Esophagus muscularis mucosa (tissue), 4 donors: ENCODE measurements around the gene POLN. TPM values are rescaled to one million over a fixed set of nuclear protein-coding genes. Genes with fewer than 3 reads are reported as not detected.

ENCODE experiments used
- DNase-seq: peaks from one replicate; pipeline ENCODE4 v3.0.0-alpha.2; 2017; ENCODE audit errors: extremely low spot score
- H3K27ac ChIP-seq, 4 donors: fragments of 200-600 bp; sonication (generic); replicated peaks in 1 of 4; 1 replicate in 3 of 4; 2 replicates in 1 of 4; pipeline ENCODE4 v1.5.1; 2016 to 2019; ENCODE audit warnings: mild to moderate bottlenecking in 1 of 4
- H3K27me3 ChIP-seq, 4 donors: fragments of 200-600 bp; sonication (generic); one replicate each; pipeline versions ENCODE4 v1.5.1 to v1.6.0; 2016 to 2019
- H3K36me3 ChIP-seq, 4 donors: fragments of 200-600 bp; sonication (generic); one replicate each; pipeline ENCODE4 v1.5.1; 2016 to 2019
- H3K4me1 ChIP-seq, 4 donors: fragments of 200-600 bp; sonication (generic); one replicate each; pipeline ENCODE4 v1.5.1; 2016 to 2019
- H3K4me3 ChIP-seq, 4 donors: fragments of 200-600 bp; sonication (generic); 1 replicate in 2 of 4; 2 replicates in 2 of 4; pipeline ENCODE4 v1.5.1; 2016 to 2019; ENCODE audit warnings: mild to moderate bottlenecking in 4 of 4, moderate library complexity in 1 of 4
- H3K9me3 ChIP-seq, 4 donors: fragments of 200-600 bp; sonication (generic); 1 replicate in 3 of 4; 2 replicates in 1 of 4; pipeline ENCODE4 v1.5.1; 2016 to 2019
- EP300 ChIP-seq: sonication (generic); formaldehyde crosslinking; IDR thresholded peaks from one replicate; pipeline ENCODE4 v1.6.1; 2017; ENCODE audit warnings: antibody characterized with exemption
- POLR2A ChIP-seq: fragments of 450-650 bp; IDR thresholded peaks from one replicate; pipeline ENCODE4 v1.6.1; 2017; ENCODE audit warnings: antibody characterized with exemption, moderate library complexity, mild to moderate bottlenecking, low read depth
- POLR2AphosphoS5 ChIP-seq, 2 donors: sonication (generic); formaldehyde crosslinking; IDR thresholded peaks; one replicate each; pipeline ENCODE4 v1.6.1; 2017; ENCODE audit warnings: antibody characterized with exemption in 2 of 2
- whole genome bisulfite sequencing: methylation state at CpG from one replicate; pipeline ENCODE4 v1.1.5; 2018; 5-methylcytosine and 5-hydroxymethylcytosine counted together
- intact Hi-C: fragments of 100-400 bp; cut with DNase I; formaldehyde crosslinking; loops from one replicate; pipeline ENCODE4 v1.15.1; 2023
- total RNA-seq, 4 donors: library from RNA; depleted of rRNA; stranded (reverse); fragments of >200 nt; gene quantifications; one replicate each; pipeline versions ENCODE4 v1.1.0 to v1.2.1, GENCODE V29; 2016
- TF ChIP-seq, protein P1 (sequence below), 3 experiments: fragments of 200-600 bp in 2 of 3; fragments of 450-650 bp in 1 of 3; sonication (generic) in 2 of 3; IDR thresholded peaks; one replicate each; pipeline ENCODE4 v1.5.1; 2017 to 2019; ENCODE audit warnings: antibody characterized with exemption in 3 of 3, mild to moderate bottlenecking in 2 of 3, moderate library complexity in 1 of 3

POLN gene
- total RNA-seq, 4 donors from 2014 or later: 1.2 to 3.3 (median 2.7) TPM

DNA sequence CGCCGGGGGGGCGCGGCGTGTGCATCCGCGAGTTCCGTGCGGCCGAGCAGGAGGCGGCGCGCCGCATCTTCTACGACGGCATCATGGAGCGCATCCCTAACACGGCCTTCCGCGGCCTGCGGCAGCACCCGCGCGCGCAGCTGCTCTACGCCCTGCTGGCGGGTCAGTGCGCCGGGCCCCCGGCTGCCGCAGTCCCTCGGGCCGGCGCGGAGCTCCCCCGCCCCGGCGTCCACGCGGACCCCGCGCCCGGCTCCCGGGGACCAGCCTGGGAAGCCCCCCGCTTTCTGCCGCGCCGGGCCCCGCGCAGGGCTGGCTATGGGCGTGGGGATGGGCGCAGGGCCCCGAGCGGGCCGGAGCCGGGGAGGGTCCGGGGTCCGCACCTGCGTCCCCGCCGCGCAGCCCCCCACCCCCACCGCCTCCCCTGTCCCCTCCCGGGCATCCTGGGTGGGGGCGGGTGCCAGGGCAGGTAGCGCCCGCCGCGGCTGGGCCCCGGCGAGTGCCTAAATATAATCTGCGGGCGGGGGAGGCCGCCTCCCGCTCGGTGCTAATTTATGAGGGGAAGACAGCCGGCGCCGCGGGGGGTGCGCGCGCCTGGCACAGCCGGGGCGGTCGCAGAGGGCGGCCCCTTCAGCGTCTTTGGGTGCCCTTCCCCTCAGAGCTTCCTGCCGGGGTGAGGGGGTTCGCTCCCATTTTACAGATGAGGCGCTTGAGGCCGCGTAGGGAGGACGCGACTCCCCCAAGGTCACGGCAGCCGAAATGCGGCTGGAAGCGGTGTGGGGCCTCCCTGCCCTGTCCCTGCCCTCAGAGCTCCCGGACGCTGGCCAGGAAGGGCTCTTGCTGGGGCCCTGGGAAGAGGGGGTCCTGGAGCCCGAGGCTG is 182.0 kb downstream of the POLN start:
- Histone ChIP-seq H3K36me3 (no peaks in the 10 kb centered on the region), H3K4me3 (peak overlapping the region; percentile 32 to 62 (median 40)), H3K27ac (no peak overlapping the region), H3K9me3 (no peaks in the 10 kb centered on the region), H3K27me3 (peaks cover 0 to 91% (median 21%) of the 10 kb centered on the region in 4 donors), H3K4me1 (peaks cover 3 to 26% (median 23%) of the 10 kb centered on the region in 4 donors)
- TF ChIP-seq EP300 (no peak), POLR2AphosphoS5 (IDR thresholded peaks at IDR 0.05) (no peak), POLR2A (no peak)
- TF ChIP-seq, protein P1, sequence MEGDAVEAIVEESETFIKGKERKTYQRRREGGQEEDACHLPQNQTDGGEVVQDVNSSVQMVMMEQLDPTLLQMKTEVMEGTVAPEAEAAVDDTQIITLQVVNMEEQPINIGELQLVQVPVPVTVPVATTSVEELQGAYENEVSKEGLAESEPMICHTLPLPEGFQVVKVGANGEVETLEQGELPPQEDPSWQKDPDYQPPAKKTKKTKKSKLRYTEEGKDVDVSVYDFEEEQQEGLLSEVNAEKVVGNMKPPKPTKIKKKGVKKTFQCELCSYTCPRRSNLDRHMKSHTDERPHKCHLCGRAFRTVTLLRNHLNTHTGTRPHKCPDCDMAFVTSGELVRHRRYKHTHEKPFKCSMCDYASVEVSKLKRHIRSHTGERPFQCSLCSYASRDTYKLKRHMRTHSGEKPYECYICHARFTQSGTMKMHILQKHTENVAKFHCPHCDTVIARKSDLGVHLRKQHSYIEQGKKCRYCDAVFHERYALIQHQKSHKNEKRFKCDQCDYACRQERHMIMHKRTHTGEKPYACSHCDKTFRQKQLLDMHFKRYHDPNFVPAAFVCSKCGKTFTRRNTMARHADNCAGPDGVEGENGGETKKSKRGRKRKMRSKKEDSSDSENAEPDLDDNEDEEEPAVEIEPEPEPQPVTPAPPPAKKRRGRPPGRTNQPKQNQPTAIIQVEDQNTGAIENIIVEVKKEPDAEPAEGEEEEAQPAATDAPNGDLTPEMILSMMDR (IDR thresholded peaks at IDR 0.05): no peak
- DNase-seq: no peak
- WGBS: 13% methylated on average over 13 of the region's 102 CpGs
- intact Hi-C loops: no loop called here

DNA sequence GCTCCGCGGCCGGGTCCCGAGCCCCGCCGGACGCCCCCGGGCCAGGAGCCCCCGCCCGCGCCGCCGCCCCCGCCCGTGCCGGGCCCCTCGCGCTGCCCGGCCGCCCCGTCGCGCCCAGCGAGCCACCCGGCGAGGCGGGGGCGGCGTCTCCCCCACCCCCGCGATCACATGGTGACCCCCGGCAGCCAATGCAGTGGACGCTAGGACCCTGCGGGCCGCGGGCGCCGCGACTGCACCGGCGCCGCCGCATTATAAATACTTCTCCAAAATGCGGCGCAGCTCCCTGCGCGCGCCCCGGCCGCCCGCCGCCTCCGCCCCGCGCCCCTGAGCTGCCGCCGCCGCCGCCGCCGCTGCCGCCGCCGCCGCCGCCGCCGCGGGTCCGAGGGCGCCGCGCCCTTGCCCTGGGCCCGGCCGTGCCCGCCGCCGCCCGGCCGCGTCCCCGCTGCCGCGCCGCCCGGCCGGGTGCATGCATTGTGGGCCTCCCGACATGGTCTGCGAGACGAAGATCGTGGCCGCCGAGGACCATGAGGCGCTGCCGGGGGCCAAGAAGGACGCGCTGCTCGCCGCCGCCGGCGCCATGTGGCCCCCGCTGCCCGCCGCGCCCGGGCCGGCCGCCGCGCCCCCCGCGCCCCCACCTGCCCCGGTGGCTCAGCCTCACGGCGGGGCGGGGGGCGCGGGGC is 182.7 kb downstream of the POLN start, which contains the start of gene NAT8L:
Gene NAT8L (plus strand): TSS at position 282 of the 680 bp plus-strand sequence. CDS start 185 bp downstream, at position 467.
- Histone ChIP-seq H3K4me3 (peak within 1 kb of the TSS; percentile 48 to 62 (median 50)), H3K27ac (no peak within 1 kb of the TSS), H3K9me3 (no peaks in the 10 kb centered on the region), H3K27me3 (peaks cover 0 to 91% (median 21%) of the 10 kb centered on the region in 4 donors), H3K36me3 (no peaks in the 10 kb centered on the region), H3K4me1 (peaks cover 3 to 26% (median 23%) of the 10 kb centered on the region in 4 donors)
- intact Hi-C loops: no loop called here
- no CpG with 5 or more reads among the region's 119 CpGs for WGBS
- no peak for TF ChIP-seq POLR2A
- TF ChIP-seq POLR2AphosphoS5 (IDR thresholded peaks at IDR 0.05): no peak
- TF ChIP-seq, protein P1 (IDR thresholded peaks at IDR 0.05): no peak
- TF ChIP-seq EP300: no peak
- DNase-seq: no peak

DNA sequence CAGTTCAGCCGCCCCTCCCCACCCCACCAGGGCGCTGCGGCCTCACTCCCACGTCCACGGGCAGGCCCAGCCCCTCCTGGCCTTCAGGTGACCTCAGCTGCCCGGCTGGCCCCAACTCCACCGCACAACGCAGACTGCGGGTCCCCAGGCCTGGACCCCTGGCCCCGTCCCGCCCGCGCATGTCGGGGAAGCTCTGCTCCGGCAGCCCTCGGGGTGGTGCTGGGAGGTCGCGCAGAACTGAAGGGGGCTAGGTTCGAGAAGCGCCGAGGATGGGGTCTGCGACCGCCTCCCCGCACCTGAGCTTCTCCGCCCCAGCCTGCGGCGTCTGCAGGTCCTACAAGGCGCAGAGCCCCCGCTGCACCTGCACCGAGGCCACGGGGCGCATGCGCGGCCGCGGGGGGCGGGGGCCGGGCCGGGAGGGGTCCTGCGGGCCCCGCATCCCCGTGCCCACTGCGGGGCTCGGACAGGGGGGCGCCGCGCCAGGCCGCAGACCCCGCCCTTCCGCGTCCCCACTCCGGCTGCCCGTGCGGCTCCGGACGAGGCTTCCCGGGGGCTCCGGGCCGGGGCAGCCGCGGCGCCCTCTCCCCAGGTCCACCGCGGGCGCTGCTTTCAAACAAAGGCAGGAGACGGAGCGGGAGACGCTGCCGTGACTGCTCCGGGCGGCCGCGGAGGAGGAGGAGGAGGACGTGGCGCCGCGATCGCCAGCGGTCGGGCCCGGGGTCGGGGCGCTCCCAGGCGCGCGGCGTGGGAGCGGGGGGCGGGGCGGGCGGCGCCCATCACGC is 183.5 kb downstream of the POLN start:
- TF ChIP-seq, protein P1 (IDR thresholded peaks at IDR 0.05): no peak
- no peak for TF ChIP-seq EP300
- no peak for TF ChIP-seq POLR2A
- TF ChIP-seq POLR2AphosphoS5 (IDR thresholded peaks at IDR 0.05): no peak
- WGBS: 3% methylated on average over 13 of the region's 93 CpGs
- intact Hi-C loops: no loop called here
- Histone ChIP-seq H3K27ac (no peak overlapping the region), H3K9me3 (no peaks in the 10 kb centered on the region), H3K27me3 (peaks cover 0 to 91% (median 23%) of the 10 kb centered on the region in 4 donors), H3K36me3 (no peaks in the 10 kb centered on the region), H3K4me3 (peak overlapping the region; percentile 48 to 62 (median 50)), H3K4me1 (peaks cover 3 to 26% (median 23%) of the 10 kb centered on the region in 4 donors)
- DNase-seq: no peak

DNA sequence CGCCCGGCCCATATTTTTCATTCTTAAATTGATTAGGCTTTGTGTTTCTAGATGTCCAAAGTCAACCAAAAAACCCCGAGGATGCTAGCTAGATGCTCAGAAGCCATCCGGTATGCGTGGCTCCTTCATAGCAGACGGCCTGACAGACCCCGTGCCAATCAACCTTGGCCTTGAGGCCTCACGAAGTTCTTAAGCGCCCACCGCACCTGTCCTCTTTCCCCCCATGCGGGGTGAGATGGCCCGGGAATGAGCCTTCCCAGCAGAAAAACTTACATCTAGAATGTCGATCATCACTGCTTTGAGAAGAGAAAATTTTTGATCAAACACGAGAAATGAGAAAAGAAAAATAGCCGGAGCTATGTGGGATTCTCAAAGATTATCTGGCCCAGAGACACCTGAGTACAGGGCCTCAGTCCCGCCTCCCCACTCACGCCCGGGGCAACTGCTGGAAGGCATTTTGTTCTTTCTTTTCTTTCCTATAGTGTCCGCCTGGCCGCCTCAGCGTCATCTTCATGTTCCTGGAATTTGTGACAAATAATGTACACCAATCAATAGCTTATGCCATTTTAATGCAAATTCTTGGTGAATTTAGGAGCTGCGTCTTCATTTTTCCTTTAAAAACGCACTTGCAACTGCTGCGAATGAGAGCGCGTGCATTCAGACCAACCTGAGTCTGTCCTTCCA is 184.4 kb downstream of the POLN start:
- peak overlapping the region in 1 of 4 donors; percentile 48 for H3K4me3 ChIP-seq
- H3K9me3 ChIP-seq: no peaks in the 10 kb centered on the region
- DNase-seq: no peak
- no peak overlapping the region for H3K27ac ChIP-seq
- H3K27me3 ChIP-seq: peaks cover 0 to 90% (median 23%) of the 10 kb centered on the region in 4 donors
- H3K36me3 ChIP-seq: no peaks in the 10 kb centered on the region
- TF ChIP-seq POLR2AphosphoS5 (IDR thresholded peaks at IDR 0.05) (no peak), POLR2A (no peak), EP300 (no peak)
- TF ChIP-seq, protein P1 (IDR thresholded peaks at IDR 0.05): no peak
- 80% methylated on average over 25 of the region's 26 CpGs for WGBS
- intact Hi-C loops: no loop called here
- H3K4me1 ChIP-seq: peaks cover 3 to 26% (median 23%) of the 10 kb centered on the region in 4 donors
